ENCODE data around the gene BACH2. TPM values are rescaled to one million over a fixed set of nuclear protein-coding genes. Genes with fewer than 3 reads are reported as not detected.

The BACH2 gene
- total and polyA plus RNA-seq, 4 donors, result 0.78 to 17.4 (median 3.2) TPM

DNA sequence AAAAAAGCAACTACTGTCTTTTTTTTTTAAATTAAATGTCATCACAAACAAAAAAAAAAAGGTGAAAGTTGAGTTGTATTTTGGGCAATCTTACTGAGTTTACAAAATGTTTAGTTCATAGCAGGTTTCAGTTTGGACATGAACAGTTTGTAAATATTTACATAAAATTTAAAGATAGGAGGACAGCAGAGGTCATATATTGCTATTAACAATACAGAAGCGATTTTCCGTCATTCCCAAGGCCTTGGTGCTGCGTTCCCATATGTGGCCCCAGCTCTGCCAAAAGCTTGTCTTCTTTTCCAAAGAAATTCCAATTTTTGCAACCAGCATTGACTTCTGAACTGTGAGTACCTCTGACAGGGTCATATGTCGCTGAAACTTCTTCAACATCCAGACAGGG lies 5.1 kb downstream of the BACH2 start:
- Histone ChIP-seq H3K36me3 (ENCODE audit: control insufficient read depth in 4 of 4, insufficient read depth in 4 of 4, low read length in 4 of 4) (no peaks in the 10 kb centered on the region), H3K4me1 (ENCODE audit: control insufficient read depth in 5 of 5, insufficient read depth in 5 of 5, low read length in 5 of 5) (peaks cover 0 to 35% (median 10%) of the 10 kb centered on the region in 5 donors), H3K9me3 (ENCODE audit: control insufficient read depth in 4 of 4, insufficient read depth in 3 of 4, low read length in 3 of 4) (no peaks in the 10 kb centered on the region), H3K27ac (ENCODE audit: low read depth in 1 of 2, low read length in 1 of 2) (no peak overlapping the region), H3K27me3 (ENCODE audit: control insufficient read depth in 3 of 3, insufficient read depth in 3 of 3, low read length in 2 of 3) (peaks cover 0 to 22% (median 3%) of the 10 kb centered on the region in 3 donors), H3K4me3 (no peak overlapping the region), H3K9ac (ENCODE audit: insufficient read depth in 1 of 2, low read length in 2 of 2) (no peak overlapping the region)
- no peak for ATAC-seq (ENCODE audit: insufficient read depth, low FRiP score)
- TF ChIP-seq CTCF (IDR thresholded peaks at IDR 0.05; ENCODE audit: control extremely low read depth, extremely low read depth), result no peak
- DNase-seq, result peak in 2 of 3 donors; percentile 69 to 71
- 77 to 83% methylated on average over 4 of the region's 4 CpGs for WGBS, 2 donors

GRCh38 chr6:90290811-90291420 lies 5.7 kb downstream of the BACH2 start:
- Histone ChIP-seq H3K4me1 (ENCODE audit: control insufficient read depth in 5 of 5, insufficient read depth in 5 of 5, low read length in 5 of 5) (peaks cover 0 to 42% (median 10%) of the 10 kb centered on the region in 5 donors), H3K36me3 (ENCODE audit: control insufficient read depth in 4 of 4, insufficient read depth in 4 of 4, low read length in 4 of 4) (no peaks in the 10 kb centered on the region), H3K27ac (ENCODE audit: low read depth in 1 of 2, low read length in 1 of 2) (no peak overlapping the region), H3K27me3 (ENCODE audit: control insufficient read depth in 3 of 3, insufficient read depth in 3 of 3, low read length in 2 of 3) (peaks cover 0 to 22% (median 3%) of the 10 kb centered on the region in 3 donors), H3K9ac (ENCODE audit: insufficient read depth in 1 of 2, low read length in 2 of 2) (no peak overlapping the region), H3K9me3 (ENCODE audit: control insufficient read depth in 4 of 4, insufficient read depth in 3 of 4, low read length in 3 of 4) (no peaks in the 10 kb centered on the region), H3K4me3 (no peak overlapping the region)
- no peak for TF ChIP-seq CTCF (IDR thresholded peaks at IDR 0.05; ENCODE audit: control extremely low read depth, extremely low read depth)
- 78 to 85% methylated on average over 5 of the region's 5 CpGs for WGBS, 2 donors
- DNase-seq (peak in 2 of 3 donors; percentile 29 to 49), ATAC-seq (ENCODE audit: insufficient read depth, low FRiP score) (no peak)

- DNase-seq, result no peak
- Histone ChIP-seq H3K27ac (ENCODE audit: low read depth in 1 of 2, low read length in 1 of 2) (no peak overlapping the region), H3K36me3 (ENCODE audit: control insufficient read depth in 4 of 4, insufficient read depth in 4 of 4, low read length in 4 of 4) (no peaks in the 10 kb centered on the region), H3K9me3 (ENCODE audit: control insufficient read depth in 4 of 4, insufficient read depth in 3 of 4, low read length in 3 of 4) (no peaks in the 10 kb centered on the region), H3K27me3 (ENCODE audit: control insufficient read depth in 3 of 3, insufficient read depth in 3 of 3, low read length in 2 of 3) (peaks cover 0 to 21% (median 3%) of the 10 kb centered on the region in 3 donors), H3K9ac (ENCODE audit: insufficient read depth in 1 of 2, low read length in 2 of 2) (no peak overlapping the region), H3K4me1 (ENCODE audit: control insufficient read depth in 5 of 5, insufficient read depth in 5 of 5, low read length in 5 of 5) (peaks cover 0 to 51% (median 12%) of the 10 kb centered on the region in 5 donors), H3K4me3 (no peak overlapping the region)
- no peak for TF ChIP-seq CTCF (IDR thresholded peaks at IDR 0.05; ENCODE audit: control extremely low read depth, extremely low read depth)
- ATAC-seq (ENCODE audit: insufficient read depth, low FRiP score), result no peak
- 96 to 98% methylated on average over 1 of the region's 1 CpG for WGBS, 2 donors
These were observed 6.7 kb downstream of the BACH2 start for GRCh38 chr6:90289902-90290301.

DNA sequence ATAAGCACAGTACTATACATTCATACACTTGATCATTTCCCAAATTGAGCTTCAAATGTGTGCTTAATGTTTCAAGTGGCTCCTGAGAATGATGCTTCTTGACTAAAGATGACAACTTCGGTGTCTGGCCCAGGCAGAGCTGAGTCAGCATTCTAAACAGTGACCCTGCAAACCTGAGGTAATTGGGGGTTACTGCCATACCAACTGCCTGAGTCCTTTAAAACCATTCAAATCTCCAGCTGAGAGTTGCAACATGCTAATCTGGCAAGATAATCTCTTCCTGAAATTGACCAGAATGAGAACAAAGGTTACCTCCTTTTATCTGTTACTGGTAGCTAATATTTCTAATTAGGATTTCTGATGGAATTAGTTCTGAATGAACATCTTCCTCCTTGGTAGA lies 8.2 kb downstream of the BACH2 start:
- TF ChIP-seq CTCF (IDR thresholded peaks at IDR 0.05; ENCODE audit: control extremely low read depth, extremely low read depth), result no peak
- WGBS, 2 donors, result 30 to 48% methylated on average over 1 of the region's 1 CpG
- H3K4me3 ChIP-seq, result no peak overlapping the region
- no peaks in the 10 kb centered on the region for H3K9me3 ChIP-seq (ENCODE audit: control insufficient read depth in 4 of 4, insufficient read depth in 3 of 4, low read length in 3 of 4)
- no peak for ATAC-seq (ENCODE audit: insufficient read depth, low FRiP score)
- no peak overlapping the region for H3K27ac ChIP-seq (ENCODE audit: low read depth in 1 of 2, low read length in 1 of 2)
- H3K9ac ChIP-seq (ENCODE audit: insufficient read depth in 1 of 2, low read length in 2 of 2), result no peak overlapping the region
- no peaks in the 10 kb centered on the region for H3K36me3 ChIP-seq (ENCODE audit: control insufficient read depth in 4 of 4, insufficient read depth in 4 of 4, low read length in 4 of 4)
- H3K27me3 ChIP-seq (ENCODE audit: control insufficient read depth in 3 of 3, insufficient read depth in 3 of 3, low read length in 2 of 3), result peaks cover 0 to 6% (median 0%) of the 10 kb centered on the region in 3 donors
- DNase-seq, result no peak
- peaks cover 4 to 52% (median 15%) of the 10 kb centered on the region in 5 donors for H3K4me1 ChIP-seq (ENCODE audit: control insufficient read depth in 5 of 5, insufficient read depth in 5 of 5, low read length in 5 of 5)
